ENCODE results near the gene PTPRH. TPM values are rescaled to one million over a fixed set of nuclear protein-coding genes. Genes with fewer than 3 reads are reported as not detected.

Gene PTPRH
- total RNA-seq, 1 experiment from 2014 or later, result 2.3 TPM

- intact Hi-C loops (cut with micrococcal nuclease; ENCODE audit: unreplicated experiment), result loop anchor here (5.0 kb wide), 1 partner anchor 36 kb away; the partner anchor contains the start of gene PTPRH
- peaks cover 29% of the 10 kb centered on the region for H3K27me3 Mint-ChIP-seq (ENCODE audit: insufficient read depth, unreplicated experiment)
- no peak for DNase-seq
- Histone ChIP-seq H3K27me3 (replicated peaks; ENCODE audit: control insufficient read depth, insufficient read depth, low read length) (no peaks in the 10 kb centered on the region), H3K4me1 (no peaks in the 10 kb centered on the region), H3K4me3 (ENCODE audit: low read depth, low read length) (no peak overlapping the region), H3K9me3 (no peaks in the 10 kb centered on the region), H3K36me3 (ENCODE audit: control insufficient read depth, insufficient read depth, low read length) (no peaks in the 10 kb centered on the region)
- peaks cover 8% of the 10 kb centered on the region for H3K4me1 Mint-ChIP-seq (ENCODE audit: low read depth, unreplicated experiment)
- no TSS peak for BruUV-seq (replicated peaks)
- H3K4me3 Mint-ChIP-seq (ENCODE audit: unreplicated experiment), result peak overlapping the region; percentile 2
- ChIA-PET POLR2A (no interaction called here), CTCF (interaction anchor here (1.3 kb wide), 1 partner anchor 11 kb away, joined by 3 read pairs; no protein-coding TSS in a partner anchor)
- no peaks in the 10 kb centered on the region for H3K9me3 Mint-ChIP-seq (ENCODE audit: unreplicated experiment)
- no peak overlapping the region for H3K27ac Mint-ChIP-seq (ENCODE audit: unreplicated experiment)
- peaks cover 8% of the 10 kb centered on the region for H3K36me3 Mint-ChIP-seq (ENCODE audit: insufficient read depth, unreplicated experiment)
- TF ChIP-seq, protein P1, sequence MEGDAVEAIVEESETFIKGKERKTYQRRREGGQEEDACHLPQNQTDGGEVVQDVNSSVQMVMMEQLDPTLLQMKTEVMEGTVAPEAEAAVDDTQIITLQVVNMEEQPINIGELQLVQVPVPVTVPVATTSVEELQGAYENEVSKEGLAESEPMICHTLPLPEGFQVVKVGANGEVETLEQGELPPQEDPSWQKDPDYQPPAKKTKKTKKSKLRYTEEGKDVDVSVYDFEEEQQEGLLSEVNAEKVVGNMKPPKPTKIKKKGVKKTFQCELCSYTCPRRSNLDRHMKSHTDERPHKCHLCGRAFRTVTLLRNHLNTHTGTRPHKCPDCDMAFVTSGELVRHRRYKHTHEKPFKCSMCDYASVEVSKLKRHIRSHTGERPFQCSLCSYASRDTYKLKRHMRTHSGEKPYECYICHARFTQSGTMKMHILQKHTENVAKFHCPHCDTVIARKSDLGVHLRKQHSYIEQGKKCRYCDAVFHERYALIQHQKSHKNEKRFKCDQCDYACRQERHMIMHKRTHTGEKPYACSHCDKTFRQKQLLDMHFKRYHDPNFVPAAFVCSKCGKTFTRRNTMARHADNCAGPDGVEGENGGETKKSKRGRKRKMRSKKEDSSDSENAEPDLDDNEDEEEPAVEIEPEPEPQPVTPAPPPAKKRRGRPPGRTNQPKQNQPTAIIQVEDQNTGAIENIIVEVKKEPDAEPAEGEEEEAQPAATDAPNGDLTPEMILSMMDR (IDR thresholded peaks at IDR 0.05; ENCODE audit: insufficient read depth in 1 of 2, low read depth in 1 of 2, low read length in 1 of 2, severe bottlenecking in 1 of 2, unreplicated experiment in 1 of 2), result no peak
Observed at GRCh38 chr19:55171440-55171839, 37.9 kb downstream of the PTPRH start.

GRCh38 chr19:55169136-55169535 lies 40.2 kb downstream of the PTPRH start:
- Histone ChIP-seq H3K9me3 (no peaks in the 10 kb centered on the region), H3K36me3 (ENCODE audit: control insufficient read depth, insufficient read depth, low read length) (no peaks in the 10 kb centered on the region), H3K4me1 (no peaks in the 10 kb centered on the region), H3K4me3 (ENCODE audit: low read depth, low read length) (no peak overlapping the region), H3K27me3 (replicated peaks; ENCODE audit: control insufficient read depth, insufficient read depth, low read length) (no peaks in the 10 kb centered on the region)
- Mint-ChIP-seq H3K27me3 (ENCODE audit: insufficient read depth, unreplicated experiment) (peaks cover 29% of the 10 kb centered on the region), H3K9me3 (ENCODE audit: unreplicated experiment) (no peaks in the 10 kb centered on the region), H3K4me3 (ENCODE audit: unreplicated experiment) (no peak overlapping the region), H3K27ac (ENCODE audit: unreplicated experiment) (no peak overlapping the region), H3K36me3 (ENCODE audit: insufficient read depth, unreplicated experiment) (peaks cover 11% of the 10 kb centered on the region), H3K4me1 (ENCODE audit: low read depth, unreplicated experiment) (peaks cover 8% of the 10 kb centered on the region)
- BruUV-seq (replicated peaks), result no TSS peak
- POLR2A ChIA-PET, result no interaction called here
- TF ChIP-seq, protein P1 (IDR thresholded peaks at IDR 0.05; ENCODE audit: insufficient read depth in 1 of 2, low read depth in 1 of 2, low read length in 1 of 2, severe bottlenecking in 1 of 2, unreplicated experiment in 1 of 2), result no peak
- intact Hi-C loops (cut with micrococcal nuclease; ENCODE audit: unreplicated experiment), result no loop called here
- no peak for DNase-seq
- CTCF ChIA-PET, result interaction anchor here (0.9 kb wide), 1 partner anchor 11 kb away, joined by 3 read pairs; the partner anchor contains the start of gene SYT5

GRCh38 chr19:55166530-55167268 lies 42.6 kb downstream of the PTPRH start, which contains the start of gene DNAAF3:
Gene DNAAF3, minus strand, starts transcription at chr19:55166613. Its CDS starts 200 bp downstream, at chr19:55166413.
- peaks cover 11% of the 10 kb centered on the region for H3K36me3 Mint-ChIP-seq (ENCODE audit: insufficient read depth, unreplicated experiment)
- TF ChIP-seq, protein P1 (IDR thresholded peaks at IDR 0.05; ENCODE audit: insufficient read depth in 1 of 2, low read depth in 1 of 2, low read length in 1 of 2, severe bottlenecking in 1 of 2, unreplicated experiment in 1 of 2), result no peak
- H3K27ac Mint-ChIP-seq (ENCODE audit: unreplicated experiment), result peak within 1 kb of the TSS; percentile 80
- H3K4me1 Mint-ChIP-seq (ENCODE audit: low read depth, unreplicated experiment), result no peaks in the 10 kb centered on the region
- peak within 1 kb of the TSS; percentile 79 for H3K4me3 Mint-ChIP-seq (ENCODE audit: unreplicated experiment)
- no TSS peak for BruUV-seq (replicated peaks)
- CTCF ChIA-PET, result interaction anchor here (0.7 to 3.1 kb wide), 10 partner anchors 10 to 337 kb away, joined by 3 to 20 read pairs (median 3); partner anchors contain the start of gene PPP1R12C
- peak within 1 kb of the TSS; percentile 73 for H3K4me3 ChIP-seq (ENCODE audit: low read depth, low read length)
- peaks cover 15% of the 10 kb centered on the region for H3K27me3 Mint-ChIP-seq (ENCODE audit: insufficient read depth, unreplicated experiment)
- no peaks in the 10 kb centered on the region for H3K4me1 ChIP-seq
- DNase-seq, result peak; percentile 98 to 99
- intact Hi-C loops (cut with micrococcal nuclease; ENCODE audit: unreplicated experiment), result loop anchor here (1.0 to 2.0 kb wide), 3 partner anchors 25 to 173 kb away; partner anchors contain the start of genes KMT5C and PPP1R12C
- POLR2A ChIA-PET, result interaction anchor here (1.2 kb wide), 1 partner anchor 173 kb away, joined by 4 read pairs; the partner anchor contains the start of gene KMT5C
- no peaks in the 10 kb centered on the region for H3K36me3 ChIP-seq (ENCODE audit: control insufficient read depth, insufficient read depth, low read length)
- H3K9me3 Mint-ChIP-seq (ENCODE audit: unreplicated experiment), result no peaks in the 10 kb centered on the region
- no peaks in the 10 kb centered on the region for H3K27me3 ChIP-seq (replicated peaks; ENCODE audit: control insufficient read depth, insufficient read depth, low read length)
- H3K9me3 ChIP-seq, result no peaks in the 10 kb centered on the region

Measured in Caco-2 (cell line).